GM19397 (cell line): ENCODE data around the gene SLC13A4.
"Not testable (repeated sequence)": the region's sequence is repeated elsewhere in the genome, so short reads cannot be mapped to it uniquely, and the experiment has no call there.

ENCODE experiments used
- ATAC-seq: cut with Tn5 transposase; IDR thresholded peaks from one replicate; pipeline ENCODE4 v1.9.1; 2021; ENCODE audit warnings: mild to moderate bottlenecking, moderate library complexity; ENCODE audit not compliant: unreplicated experiment

The SLC13A4 gene

GRCh38 chr7:135728136-135728669 lies at the start of gene SLC13A4:
Gene SLC13A4 (minus strand): TSS chr7:135728186. CDS start chr7:135727496, 690 bp downstream.
- ATAC-seq = no peak

GRCh38 chr7:135775915-135776314 lies 47.9 kb upstream of the SLC13A4 start:
- ATAC-seq = not testable (repeated sequence)

- ATAC-seq = no peak
Measured at GRCh38 chr7:135775230-135775629, 47.2 kb upstream of the SLC13A4 start.

GRCh38 chr7:135774284-135774683 lies 46.3 kb upstream of the SLC13A4 start:
- no peak for ATAC-seq

- no peak for ATAC-seq
Measured at GRCh38 chr7:135773464-135773863, 45.5 kb upstream of the SLC13A4 start.

GRCh38 chr7:135772639-135773222 lies 44.7 kb upstream of the SLC13A4 start:
- no peak for ATAC-seq

- ATAC-seq = no peak
Measured at GRCh38 chr7:135771961-135772638, 44.1 kb upstream of the SLC13A4 start.

- ATAC-seq = no peak
Measured at GRCh38 chr7:135771051-135771450, 43.1 kb upstream of the SLC13A4 start.

- no peak for ATAC-seq
Measured at GRCh38 chr7:135770139-135770710, 42.2 kb upstream of the SLC13A4 start.

- no peak for ATAC-seq
Measured at GRCh38 chr7:135769005-135769802, 41.2 kb upstream of the SLC13A4 start.

GRCh38 chr7:135768467-135768866 lies 40.5 kb upstream of the SLC13A4 start:
- no peak for ATAC-seq

- ATAC-seq = no peak
Measured at GRCh38 chr7:135768064-135768463, 40.1 kb upstream of the SLC13A4 start.

- ATAC-seq = no peak
Measured at GRCh38 chr7:135763261-135763660, 35.3 kb upstream of the SLC13A4 start.

- no peak for ATAC-seq
Measured at GRCh38 chr7:135761751-135762488, 33.9 kb upstream of the SLC13A4 start.

GRCh38 chr7:135759532-135759931 lies 31.5 kb upstream of the SLC13A4 start:
- no peak for ATAC-seq

- ATAC-seq = no peak
Measured at GRCh38 chr7:135758531-135758932, 30.5 kb upstream of the SLC13A4 start.

GRCh38 chr7:135757719-135758411 lies 29.9 kb upstream of the SLC13A4 start:
- no peak for ATAC-seq

- ATAC-seq = no peak
Measured at GRCh38 chr7:135756191-135756590, 28.2 kb upstream of the SLC13A4 start.

GRCh38 chr7:135755351-135755753 lies 27.4 kb upstream of the SLC13A4 start:
- no peak for ATAC-seq
